WERI-Rb-1 (cell line): Measurements from ENCODE around the gene CELA1.

Experiments used
- DNase-seq: peaks from one replicate; pipeline ENCODE4 v3.0.0-alpha.2; 2020
- H3K27ac ChIP-seq: fragments of 250-450 bp; sonication (Bioruptor Pico); 2 replicates; pipeline ENCODE4 v1.5.1; 2020; ENCODE audit warnings: mild to moderate bottlenecking, moderate library complexity
- H3K27me3 ChIP-seq: fragments of 250-450 bp; sonication (Bioruptor Pico); 2 replicates; pipeline ENCODE4 v1.5.1; 2021; ENCODE audit warnings: mild to moderate bottlenecking, low read depth, moderate library complexity; ENCODE audit not compliant: insufficient read depth, severe bottlenecking
- H3K36me3 ChIP-seq: fragments of 250-450 bp; sonication (Bioruptor Pico); 2 replicates; pipeline ENCODE4 v1.5.1; 2020; ENCODE audit warnings: mild to moderate bottlenecking, moderate library complexity
- H3K4me3 ChIP-seq: 2 replicates; pipeline ENCODE4 v1.5.1; 2011; ENCODE audit warnings: low read depth, mild to moderate bottlenecking, control low read depth, low read length
- H3K9me3 ChIP-seq: fragments of 250-450 bp; sonication (Bioruptor Pico); 2 replicates; pipeline ENCODE4 v1.5.1; 2021; ENCODE audit warnings: mild to moderate bottlenecking, moderate library complexity; ENCODE audit not compliant: severe bottlenecking
- CTCF ChIP-seq: IDR thresholded peaks from 2 replicates; pipeline ENCODE4 v1.5.1; 2011; ENCODE audit warnings: low read depth, mild to moderate bottlenecking, control low read depth, inconsistent platforms, low read length

The CELA1 gene

GRCh38 chr12:51335931-51336330 is 10.5 kb downstream of the CELA1 start:
- no peak overlapping the region for H3K27ac ChIP-seq
- TF ChIP-seq CTCF: no peak
- no peaks in the 10 kb centered on the region for H3K36me3 ChIP-seq
- no peak for DNase-seq
- H3K27me3 ChIP-seq: no peaks in the 10 kb centered on the region
- H3K4me3 ChIP-seq: no peak overlapping the region
- H3K9me3 ChIP-seq: no peaks in the 10 kb centered on the region

GRCh38 chr12:51334764-51335163 is 11.7 kb downstream of the CELA1 start:
- Histone ChIP-seq H3K36me3 (no peaks in the 10 kb centered on the region), H3K9me3 (no peaks in the 10 kb centered on the region), H3K27me3 (no peaks in the 10 kb centered on the region), H3K27ac (no peak overlapping the region), H3K4me3 (no peak overlapping the region)
- TF ChIP-seq CTCF: no peak
- no peak for DNase-seq

- no peak overlapping the region for H3K27ac ChIP-seq
- no peak overlapping the region for H3K4me3 ChIP-seq
- no peaks in the 10 kb centered on the region for H3K36me3 ChIP-seq
- H3K9me3 ChIP-seq: no peaks in the 10 kb centered on the region
- DNase-seq: no peak
- TF ChIP-seq CTCF: no peak
- H3K27me3 ChIP-seq: no peaks in the 10 kb centered on the region
Measured at GRCh38 chr12:51333536-51333935, 12.9 kb downstream of the CELA1 start.

GRCh38 chr12:51330186-51330585 is 16.3 kb downstream of the CELA1 start:
- Histone ChIP-seq H3K4me3 (no peak overlapping the region), H3K27ac (no peak overlapping the region), H3K9me3 (no peaks in the 10 kb centered on the region), H3K36me3 (no peaks in the 10 kb centered on the region), H3K27me3 (no peaks in the 10 kb centered on the region)
- DNase-seq: no peak
- no peak for TF ChIP-seq CTCF

- no peak overlapping the region for H3K4me3 ChIP-seq
- no peak overlapping the region for H3K27ac ChIP-seq
- no peaks in the 10 kb centered on the region for H3K9me3 ChIP-seq
- H3K27me3 ChIP-seq: no peaks in the 10 kb centered on the region
- TF ChIP-seq CTCF: no peak
- H3K36me3 ChIP-seq: no peaks in the 10 kb centered on the region
- DNase-seq: no peak
Measured at GRCh38 chr12:51329742-51330141, 16.7 kb downstream of the CELA1 start.

- DNase-seq: no peak
- no peaks in the 10 kb centered on the region for H3K36me3 ChIP-seq
- H3K27ac ChIP-seq: no peak overlapping the region
- no peaks in the 10 kb centered on the region for H3K27me3 ChIP-seq
- no peak for TF ChIP-seq CTCF
- no peaks in the 10 kb centered on the region for H3K9me3 ChIP-seq
- no peak overlapping the region for H3K4me3 ChIP-seq
Measured at GRCh38 chr12:51328587-51328986, 17.9 kb downstream of the CELA1 start.
